Osteoblast (primary cell): Measurements from ENCODE around the gene CTAG2. TPM values are rescaled to one million over a fixed set of nuclear protein-coding genes. Genes with fewer than 3 reads are reported as not detected.
"Not testable (repeated sequence)": the region's sequence is repeated elsewhere in the genome, so short reads cannot be mapped to it uniquely, and the experiment has no call there.

Experiments
- DNase-seq: peaks from one replicate; pipeline ENCODE4 v3.0.0; 2011; ENCODE audit warnings: low spot score, mixed read lengths; ENCODE audit not compliant: insufficient read length; ENCODE audit errors: missing footprints
- H2AFZ ChIP-seq: 2 replicates; pipeline ENCODE4 v1.6.0; 2011; ENCODE audit warnings: mild to moderate bottlenecking, low read length
- H3K27ac ChIP-seq: 2 replicates; pipeline ENCODE4 v1.5.1; 2011; ENCODE audit warnings: mild to moderate bottlenecking, low read depth, low read length, moderate library complexity
- H3K27me3 ChIP-seq: 2 replicates; pipeline ENCODE4 v1.6.0; 2012; ENCODE audit warnings: mild to moderate bottlenecking, control low read depth, inconsistent platforms, low read length, moderate library complexity; ENCODE audit not compliant: insufficient read depth
- H3K36me3 ChIP-seq: 2 replicates; pipeline ENCODE4 v1.5.1; 2011; ENCODE audit warnings: mild to moderate bottlenecking, low read length, control low read depth, moderate library complexity; ENCODE audit not compliant: insufficient read depth
- H3K4me1 ChIP-seq: 2 replicates; pipeline ENCODE4 v1.5.1; 2011; ENCODE audit warnings: mild to moderate bottlenecking, low read length, control low read depth, moderate library complexity; ENCODE audit not compliant: insufficient read depth
- H3K4me2 ChIP-seq: 2 replicates; pipeline ENCODE4 v1.6.0; 2011; ENCODE audit warnings: mild to moderate bottlenecking, low read length; ENCODE audit not compliant: insufficient read depth
- H3K4me3 ChIP-seq: fragments of 200-600 bp; sonication (generic); 3 replicates; pipeline ENCODE4 v1.5.1; 2012; ENCODE audit warnings: mild to moderate bottlenecking, low read length, inconsistent platforms; ENCODE audit not compliant: insufficient read depth
- H3K79me2 ChIP-seq: 2 replicates; pipeline ENCODE4 v1.6.0; 2012; ENCODE audit warnings: mild to moderate bottlenecking, low read length, control low read depth, inconsistent platforms; ENCODE audit not compliant: insufficient read depth
- H3K9me3 ChIP-seq: 2 replicates; pipeline ENCODE4 v1.5.1; 2011; ENCODE audit warnings: low read depth, low read length, control low read depth
- H4K20me1 ChIP-seq: 2 replicates; pipeline ENCODE4 v1.6.0; 2012; ENCODE audit warnings: mild to moderate bottlenecking, low read length, control low read depth; ENCODE audit not compliant: insufficient read depth
- CTCF ChIP-seq: IDR thresholded peaks from 2 replicates; pipeline ENCODE4 v1.5.1; 2011; ENCODE audit warnings: mild to moderate bottlenecking, low read depth, low read length, moderate library complexity; ENCODE audit errors: extremely low read depth
- total RNA-seq: library from RNA; depleted of rRNA; stranded (reverse); fragments of >200 nt; gene quantifications from 2 replicates; pipeline ENCODE4 v1.2.3, GENCODE V29; 2012

The CTAG2 gene
- total RNA-seq, 1 donor: 13.8 TPM

GRCh38 chrX:154649503-154650220, 3.7 kb downstream of the CTAG2 start:
- DNase-seq: peak; percentile 84
- Histone ChIP-seq H3K9me3 (no peaks in the 10 kb centered on the region), H3K27me3 (no peaks in the 10 kb centered on the region), H4K20me1 (no peaks in the 10 kb centered on the region), H3K36me3 (no peaks in the 10 kb centered on the region), H3K4me1 (no peaks in the 10 kb centered on the region), H3K4me2 (no peak overlapping the region), H3K27ac (no peak overlapping the region), H3K4me3 (no peak overlapping the region), H3K79me2 (no peaks in the 10 kb centered on the region), H2AFZ (no peak overlapping the region)
- no peak for TF ChIP-seq CTCF

- H3K27me3 ChIP-seq: no peaks in the 10 kb centered on the region
- no peak for TF ChIP-seq CTCF
- H3K4me3 ChIP-seq: no peak overlapping the region
- H3K27ac ChIP-seq: no peak overlapping the region
- H3K79me2 ChIP-seq: no peaks in the 10 kb centered on the region
- no peak overlapping the region for H3K4me2 ChIP-seq
- H4K20me1 ChIP-seq: no peaks in the 10 kb centered on the region
- H2AFZ ChIP-seq: no peak overlapping the region
- no peaks in the 10 kb centered on the region for H3K9me3 ChIP-seq
- H3K36me3 ChIP-seq: no peaks in the 10 kb centered on the region
- no peaks in the 10 kb centered on the region for H3K4me1 ChIP-seq
- DNase-seq: peak; percentile 87
Measured at GRCh38 chrX:154648931-154649330, 4.4 kb downstream of the CTAG2 start.

GRCh38 chrX:154645745-154646378, 7.5 kb downstream of the CTAG2 start:
- H3K27me3 ChIP-seq, H3K79me2 ChIP-seq, H3K4me1 ChIP-seq, H3K27ac ChIP-seq, H2AFZ ChIP-seq, H3K4me2 ChIP-seq, DNase-seq, H3K4me3 ChIP-seq, H4K20me1 ChIP-seq, H3K36me3 ChIP-seq, H3K9me3 ChIP-seq: not testable (repeated sequence)

- not testable (repeated sequence) for H3K79me2 ChIP-seq, H3K9me3 ChIP-seq, H3K4me3 ChIP-seq, H3K4me1 ChIP-seq, H3K4me2 ChIP-seq, H3K36me3 ChIP-seq, H3K27me3 ChIP-seq, H2AFZ ChIP-seq, DNase-seq, H4K20me1 ChIP-seq, H3K27ac ChIP-seq
Measured at GRCh38 chrX:154643708-154644107, 9.7 kb downstream of the CTAG2 start.

GRCh38 chrX:154641740-154642139, 11.6 kb downstream of the CTAG2 start:
- H2AFZ ChIP-seq, DNase-seq, H3K36me3 ChIP-seq, H3K4me3 ChIP-seq, H3K27ac ChIP-seq, H3K4me1 ChIP-seq, H3K79me2 ChIP-seq, H3K9me3 ChIP-seq, H3K4me2 ChIP-seq, H4K20me1 ChIP-seq, H3K27me3 ChIP-seq: not testable (repeated sequence)

GRCh38 chrX:154633661-154634060, 19.7 kb downstream of the CTAG2 start:
- not testable (repeated sequence) for H2AFZ ChIP-seq, H3K4me3 ChIP-seq, H3K27me3 ChIP-seq

GRCh38 chrX:154630949-154631348, 22.4 kb downstream of the CTAG2 start:
- not testable (repeated sequence) for H3K4me1 ChIP-seq, H4K20me1 ChIP-seq, H3K9me3 ChIP-seq, H3K4me3 ChIP-seq, H3K27ac ChIP-seq, H3K79me2 ChIP-seq, H3K36me3 ChIP-seq, H3K4me2 ChIP-seq, DNase-seq, H2AFZ ChIP-seq, H3K27me3 ChIP-seq

More at GRCh38 chrX:154633661-154634060, 19.7 kb downstream of the CTAG2 start:
- not testable (repeated sequence) for DNase-seq, H3K27ac ChIP-seq, H3K9me3 ChIP-seq, H4K20me1 ChIP-seq, H3K4me2 ChIP-seq, H3K36me3 ChIP-seq, H3K79me2 ChIP-seq, H3K4me1 ChIP-seq
